Measurements from ENCODE around the gene THRAP3. TPM values are rescaled to one million over a fixed set of nuclear protein-coding genes. Genes with fewer than 3 reads are reported as not detected.

The THRAP3 gene
- total and polyA plus RNA-seq, 7 experiments from 2014 or later: 62.1 to 138 (median 112) TPM

DNA sequence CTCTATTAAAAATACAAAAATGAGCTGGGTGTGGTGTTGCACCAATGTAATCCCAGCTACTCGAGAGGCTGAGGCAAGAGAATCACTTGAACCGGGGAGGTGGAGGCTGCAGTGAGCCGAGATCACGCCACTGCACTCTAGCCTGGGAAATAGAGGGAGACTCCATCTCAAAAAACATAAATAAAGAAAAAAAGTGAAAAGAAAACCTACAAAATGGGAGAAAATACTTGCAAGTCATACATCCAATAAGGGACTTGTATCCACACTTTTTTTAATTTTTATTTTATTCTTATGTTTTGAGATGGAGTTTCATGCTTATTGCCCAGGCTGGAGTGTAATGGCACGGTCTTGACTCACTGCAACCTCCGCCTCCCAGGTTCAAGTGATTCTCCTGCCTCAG is 52.4 kb downstream of the THRAP3 start:
- POLR2A ChIA-PET: interaction anchor here (0.6 kb wide), 1 partner anchor 16 kb away, joined by 5 read pairs; no protein-coding TSS in a partner anchor

DNA sequence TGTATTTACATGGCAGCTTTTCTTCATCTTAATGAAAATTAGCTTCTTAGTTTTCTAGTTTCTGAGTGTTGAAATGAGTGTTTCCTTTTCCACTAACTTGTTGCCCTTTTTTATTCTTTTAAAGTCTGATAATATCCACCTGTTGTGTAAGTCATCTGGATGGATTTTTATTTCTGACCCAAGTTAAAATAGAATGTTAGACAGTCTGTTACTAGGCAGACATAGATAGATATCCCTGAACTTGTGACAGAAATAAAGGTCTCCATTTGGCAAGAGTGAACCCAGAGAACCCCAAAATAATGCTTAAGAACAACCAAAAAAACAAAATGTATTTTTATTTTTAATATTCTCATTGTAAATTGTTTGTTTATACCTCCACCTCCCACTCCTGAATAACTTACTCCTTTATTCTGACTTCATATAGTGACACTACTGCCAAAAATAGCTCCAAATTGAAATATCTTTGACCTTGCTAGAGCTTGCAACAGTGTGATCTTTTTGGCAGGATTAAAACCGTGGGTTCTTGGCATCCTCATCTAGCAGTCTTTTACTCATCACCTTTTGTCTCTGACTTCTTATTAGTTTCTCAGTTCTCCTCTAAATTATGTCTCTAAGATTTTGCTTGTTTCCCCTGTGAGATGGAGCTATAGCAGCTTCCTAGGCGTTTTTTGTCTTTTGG is 55.0 kb downstream of the THRAP3 start:
- Histone ChIP-seq H3K36me3 (ENCODE audit: control insufficient read depth in 2 of 3, insufficient read depth in 3 of 3, low read length in 3 of 3) (peaks cover 8 to 18% (median 10%) of the 10 kb centered on the region in 3 experiments), H3K27ac (ENCODE audit: low read depth, low read length) (no peak overlapping the region), H3K4me3 (ENCODE audit: low read length) (no peak overlapping the region), H3K27me3 (ENCODE audit: control insufficient read depth in 2 of 2, insufficient read depth in 2 of 2, low read length in 2 of 2) (no peaks in the 10 kb centered on the region), H3K9me3 (ENCODE audit: control insufficient read depth in 2 of 3, low read length in 3 of 3) (no peaks in the 10 kb centered on the region), H3K4me1 (ENCODE audit: control insufficient read depth in 2 of 2, insufficient read depth in 2 of 2, low read length in 2 of 2) (no peaks in the 10 kb centered on the region)
- ChIA-PET POLR2A (interaction anchor here (0.5 to 1.2 kb wide), 2 partner anchors 9 to 156 kb away, joined by 4 to 6 read pairs; no protein-coding TSS in a partner anchor), CTCF (interaction anchor here (0.7 to 0.8 kb wide), 2 partner anchors 90 to 234 kb away, joined by 3 read pairs; no protein-coding TSS in a partner anchor)
- no peaks in the 10 kb centered on the region for H3K27me3 Mint-ChIP-seq
- H3K9me3 Mint-ChIP-seq: no peaks in the 10 kb centered on the region
- DNase-seq (no peak), ATAC-seq (no peak)
- peaks cover 0 to 7% (median 5%) of the 10 kb centered on the region in 5 donors for H3K36me3 Mint-ChIP-seq
- peak overlapping the region in 8 of 9 donors; percentile 21 to 94 (median 82) for H3K27ac Mint-ChIP-seq
- intact Hi-C loops (cut with micrococcal nuclease): no loop called here
- no peak overlapping the region for H3K4me3 Mint-ChIP-seq
- peaks cover 9 to 27% (median 20%) of the 10 kb centered on the region in 7 donors for H3K4me1 Mint-ChIP-seq

More for the DNA sequence above, 52.4 kb downstream of the THRAP3 start:
- CTCF ChIA-PET: no interaction called here
- peaks cover 0 to 13% (median 5%) of the 10 kb centered on the region in 5 donors for H3K36me3 Mint-ChIP-seq
- Histone ChIP-seq H3K4me1 (ENCODE audit: control insufficient read depth in 2 of 2, insufficient read depth in 2 of 2, low read length in 2 of 2) (no peaks in the 10 kb centered on the region), H3K27ac (ENCODE audit: low read depth, low read length) (no peak overlapping the region), H3K9me3 (ENCODE audit: control insufficient read depth in 2 of 3, low read length in 3 of 3) (no peaks in the 10 kb centered on the region), H3K36me3 (ENCODE audit: control insufficient read depth in 2 of 3, insufficient read depth in 3 of 3, low read length in 3 of 3) (peaks cover 0 to 16% (median 5%) of the 10 kb centered on the region in 3 experiments), H3K4me3 (ENCODE audit: low read length) (no peak overlapping the region), H3K27me3 (ENCODE audit: control insufficient read depth in 2 of 2, insufficient read depth in 2 of 2, low read length in 2 of 2) (no peaks in the 10 kb centered on the region)
- no peak overlapping the region for H3K4me3 Mint-ChIP-seq
- DNase-seq (no peak), ATAC-seq (no peak)
- intact Hi-C loops (cut with micrococcal nuclease): no loop called here
- peaks cover 6 to 33% (median 25%) of the 10 kb centered on the region in 7 donors for H3K4me1 Mint-ChIP-seq
- H3K9me3 Mint-ChIP-seq: no peaks in the 10 kb centered on the region
- H3K27me3 Mint-ChIP-seq: no peaks in the 10 kb centered on the region
- peak overlapping the region in 1 of 9 donors; percentile 56 for H3K27ac Mint-ChIP-seq

DNA sequence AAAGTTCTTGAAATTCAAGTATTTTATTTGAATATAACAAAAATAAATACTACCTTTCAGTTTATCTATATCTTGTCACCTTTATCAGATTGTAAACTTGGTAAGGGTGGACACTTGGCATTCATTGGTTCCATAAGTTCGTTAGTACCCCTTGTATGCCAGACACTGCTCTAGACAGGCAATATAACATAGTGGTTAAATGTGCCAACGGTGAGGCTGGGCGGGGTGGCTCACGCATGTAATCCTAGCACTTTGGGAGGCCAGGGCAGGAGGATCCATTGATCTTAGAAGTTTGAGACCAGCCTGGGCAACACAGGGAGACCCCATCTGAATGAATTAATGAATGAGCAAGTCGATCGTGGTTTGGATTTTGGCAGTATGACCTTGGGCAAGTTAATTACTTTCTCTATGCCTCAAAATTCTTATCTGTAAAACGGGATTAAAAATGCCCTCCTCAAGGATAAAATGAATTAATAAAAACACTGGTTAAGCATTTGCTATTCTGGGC is 55.6 kb downstream of the THRAP3 start:
- H3K36me3 Mint-ChIP-seq: peaks cover 0 to 7% (median 5%) of the 10 kb centered on the region in 5 donors
- POLR2A ChIA-PET: interaction anchor here (0.5 kb wide), 1 partner anchor 155 kb away, joined by 6 read pairs; no protein-coding TSS in a partner anchor
- H3K27ac Mint-ChIP-seq: peak overlapping the region; percentile 26 to 94 (median 81)

DNA sequence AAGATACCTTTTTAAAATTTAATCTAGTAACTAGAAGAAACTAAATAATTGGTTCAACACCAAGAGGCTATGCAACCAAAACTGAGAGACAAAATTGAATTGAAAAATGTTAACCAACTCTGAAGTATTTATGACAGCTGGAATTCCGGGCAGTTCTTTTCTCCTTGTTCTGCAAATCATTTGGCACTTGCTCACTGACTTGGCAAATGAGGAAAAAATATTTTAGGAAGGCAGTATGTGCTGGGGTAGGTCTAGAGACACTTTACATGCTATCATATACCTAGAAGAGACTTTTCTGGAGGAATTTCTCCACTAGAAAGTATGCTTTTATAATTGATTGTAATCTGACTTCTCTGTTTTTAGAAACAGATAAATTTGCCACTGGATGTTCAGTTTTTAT is 59.8 kb downstream of the THRAP3 start:
- H3K36me3 ChIP-seq (ENCODE audit: control insufficient read depth in 2 of 3, insufficient read depth in 3 of 3, low read length in 3 of 3): peaks cover 26 to 54% (median 28%) of the 10 kb centered on the region in 3 experiments
- no peaks in the 10 kb centered on the region for H3K27me3 ChIP-seq (ENCODE audit: control insufficient read depth in 2 of 2, insufficient read depth in 2 of 2, low read length in 2 of 2)
- CTCF ChIA-PET: interaction anchor here (1.0 to 1.7 kb wide), 2 partner anchors 95 to 134 kb away, joined by 3 to 14 read pairs; partner anchors contain the start of gene TRAPPC3
- H3K27ac ChIP-seq (ENCODE audit: low read depth, low read length): no peak overlapping the region
- H3K4me1 Mint-ChIP-seq: peaks cover 9 to 45% (median 29%) of the 10 kb centered on the region in 7 donors
- peaks cover 11 to 29% (median 20%) of the 10 kb centered on the region in 5 donors for H3K36me3 Mint-ChIP-seq
- intact Hi-C loops (cut with micrococcal nuclease): no loop called here
- no peak overlapping the region for H3K4me3 ChIP-seq (ENCODE audit: low read length)
- no peak for ATAC-seq
- H3K27ac Mint-ChIP-seq: peak overlapping the region in 6 of 9 donors; percentile 7 to 76 (median 47)
- no peaks in the 10 kb centered on the region for H3K4me1 ChIP-seq (ENCODE audit: control insufficient read depth in 2 of 2, insufficient read depth in 2 of 2, low read length in 2 of 2)
- no peak overlapping the region for H3K4me3 Mint-ChIP-seq
- H3K9me3 Mint-ChIP-seq: no peaks in the 10 kb centered on the region
- H3K9me3 ChIP-seq (ENCODE audit: control insufficient read depth in 2 of 3, low read length in 3 of 3): no peaks in the 10 kb centered on the region
- no peak for DNase-seq
- POLR2A ChIA-PET: no interaction called here
- no peaks in the 10 kb centered on the region for H3K27me3 Mint-ChIP-seq

More for the DNA sequence above, 55.6 kb downstream of the THRAP3 start:
- H3K9me3 ChIP-seq (ENCODE audit: control insufficient read depth in 2 of 3, low read length in 3 of 3): no peaks in the 10 kb centered on the region
- H3K27ac ChIP-seq (ENCODE audit: low read depth, low read length): peak overlapping the region; percentile 33
- no peak overlapping the region for H3K4me3 ChIP-seq (ENCODE audit: low read length)
- Mint-ChIP-seq H3K27me3 (no peaks in the 10 kb centered on the region), H3K4me1 (peaks cover 9 to 32% (median 20%) of the 10 kb centered on the region in 7 donors), H3K9me3 (no peaks in the 10 kb centered on the region), H3K4me3 (no peak overlapping the region)
- no peak for DNase-seq
- ATAC-seq: no peak
- intact Hi-C loops (cut with micrococcal nuclease): no loop called here
- no peaks in the 10 kb centered on the region for H3K27me3 ChIP-seq (ENCODE audit: control insufficient read depth in 2 of 2, insufficient read depth in 2 of 2, low read length in 2 of 2)
- no peaks in the 10 kb centered on the region for H3K4me1 ChIP-seq (ENCODE audit: control insufficient read depth in 2 of 2, insufficient read depth in 2 of 2, low read length in 2 of 2)
- H3K36me3 ChIP-seq (ENCODE audit: control insufficient read depth in 2 of 3, insufficient read depth in 3 of 3, low read length in 3 of 3): peaks cover 8 to 24% (median 10%) of the 10 kb centered on the region in 3 experiments
- CTCF ChIA-PET: interaction anchor here (0.5 to 0.7 kb wide), 3 partner anchors 40 to 235 kb away, joined by 3 read pairs; no protein-coding TSS in a partner anchor

DNA sequence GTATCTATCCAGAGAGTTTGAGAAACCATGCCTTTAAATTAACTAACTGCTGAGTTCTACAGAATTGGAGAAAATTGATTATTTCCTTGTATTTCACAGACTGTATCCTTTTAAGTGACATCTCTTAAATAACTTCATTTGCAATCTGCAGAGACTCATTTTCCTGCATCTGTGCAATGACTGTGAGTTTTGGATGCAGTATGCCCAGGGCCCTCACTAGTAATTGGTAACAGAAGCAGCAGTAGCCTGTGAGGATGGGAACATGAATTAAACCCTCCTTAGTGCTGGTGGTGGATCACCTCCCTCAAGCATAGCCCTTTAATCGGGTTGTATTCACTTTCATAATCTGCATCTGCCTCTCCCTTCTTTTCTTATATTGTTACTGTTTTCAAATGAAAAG is 60.3 kb downstream of the THRAP3 start:
- Mint-ChIP-seq H3K36me3 (peaks cover 13 to 33% (median 23%) of the 10 kb centered on the region in 5 donors), H3K27me3 (no peaks in the 10 kb centered on the region), H3K27ac (peak overlapping the region in 6 of 9 donors; percentile 20 to 76 (median 37)), H3K9me3 (peaks cover 0 to 1% (median 0%) of the 10 kb centered on the region in 11 donors), H3K4me3 (no peak overlapping the region), H3K4me1 (peaks cover 9 to 42% (median 28%) of the 10 kb centered on the region in 7 donors)
- Histone ChIP-seq H3K27ac (ENCODE audit: low read depth, low read length) (no peak overlapping the region), H3K36me3 (ENCODE audit: control insufficient read depth in 2 of 3, insufficient read depth in 3 of 3, low read length in 3 of 3) (peaks cover 28 to 59% (median 32%) of the 10 kb centered on the region in 3 experiments), H3K4me3 (ENCODE audit: low read length) (no peak overlapping the region), H3K27me3 (ENCODE audit: control insufficient read depth in 2 of 2, insufficient read depth in 2 of 2, low read length in 2 of 2) (no peaks in the 10 kb centered on the region), H3K4me1 (ENCODE audit: control insufficient read depth in 2 of 2, insufficient read depth in 2 of 2, low read length in 2 of 2) (no peaks in the 10 kb centered on the region), H3K9me3 (ENCODE audit: control insufficient read depth in 2 of 3, low read length in 3 of 3) (no peaks in the 10 kb centered on the region)
- ChIA-PET POLR2A (interaction anchor here (2.2 kb wide), 1 partner anchor 135 kb away, joined by 12 read pairs; the partner anchor contains the start of gene TRAPPC3), CTCF (interaction anchor here (1.0 to 3.2 kb wide), 4 partner anchors 96 to 133 kb away, joined by 3 to 30 read pairs (median 16); partner anchors contain the start of gene TRAPPC3)
- ATAC-seq: no peak
- no peak for DNase-seq
- intact Hi-C loops (cut with micrococcal nuclease): no loop called here

DNA sequence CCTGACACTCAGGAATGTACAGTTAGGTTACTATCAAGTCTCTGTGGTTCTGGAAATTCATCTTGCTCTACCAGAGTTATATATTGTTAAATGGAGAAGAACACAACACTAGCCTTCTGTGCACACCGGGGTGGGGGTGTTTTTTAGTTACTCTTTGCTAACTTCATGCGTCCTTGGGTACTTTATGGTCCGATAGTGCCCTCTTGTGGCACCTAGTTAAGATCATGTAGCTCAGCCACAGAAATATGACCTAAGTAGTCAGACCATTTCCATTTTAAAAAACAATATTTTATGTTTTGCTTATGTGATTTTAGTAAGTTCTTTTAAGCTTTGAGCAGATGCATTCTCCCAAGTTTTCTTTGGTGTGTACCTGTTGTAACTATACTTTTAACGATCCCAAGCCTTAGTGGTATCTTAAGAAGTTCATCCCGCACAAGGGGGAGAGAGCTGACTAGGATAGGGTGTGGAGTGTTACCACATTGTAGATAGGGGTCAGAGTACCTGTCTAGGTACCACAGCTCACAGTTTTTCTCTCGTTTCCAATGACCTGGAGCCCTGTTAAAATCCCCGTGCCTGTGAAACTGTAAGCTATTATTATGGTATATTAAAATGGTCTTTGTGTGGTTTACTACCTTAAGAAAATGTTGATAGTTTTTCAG is 61.3 kb downstream of the THRAP3 start:
- H3K4me1 ChIP-seq (ENCODE audit: control insufficient read depth in 2 of 2, insufficient read depth in 2 of 2, low read length in 2 of 2): no peaks in the 10 kb centered on the region
- DNase-seq (peak in 7 of 9 donors; percentile 60 to 80 (median 73)), ATAC-seq (peak; percentile 96)
- H3K9me3 ChIP-seq (ENCODE audit: control insufficient read depth in 2 of 3, low read length in 3 of 3): no peaks in the 10 kb centered on the region
- ChIA-PET POLR2A (interaction anchor here (0.7 to 2.2 kb wide), 6 partner anchors 10 to 151 kb away, joined by 3 to 12 read pairs (median 4); partner anchors contain the start of genes THRAP3 and TRAPPC3), CTCF (interaction anchor here (0.5 to 3.2 kb wide), 24 partner anchors 9 to 379 kb away, joined by 3 to 30 read pairs (median 4); partner anchors contain the start of genes SH3D21, TEKT2 and TRAPPC3)
- peaks cover 13 to 38% (median 22%) of the 10 kb centered on the region in 5 donors for H3K36me3 Mint-ChIP-seq
- H3K36me3 ChIP-seq (ENCODE audit: control insufficient read depth in 2 of 3, insufficient read depth in 3 of 3, low read length in 3 of 3): peaks cover 31 to 68% (median 32%) of the 10 kb centered on the region in 3 experiments
- H3K27ac Mint-ChIP-seq: peak overlapping the region in 8 of 9 donors; percentile 3 to 87 (median 42)
- no peaks in the 10 kb centered on the region for H3K27me3 ChIP-seq (ENCODE audit: control insufficient read depth in 2 of 2, insufficient read depth in 2 of 2, low read length in 2 of 2)
- H3K4me3 Mint-ChIP-seq: no peak overlapping the region
- H3K4me3 ChIP-seq (ENCODE audit: low read length): no peak overlapping the region
- no peaks in the 10 kb centered on the region for H3K27me3 Mint-ChIP-seq
- H3K9me3 Mint-ChIP-seq: peaks cover 0 to 1% (median 0%) of the 10 kb centered on the region in 11 donors
- intact Hi-C loops (cut with micrococcal nuclease): loop anchor here (1.0 to 5.0 kb wide), 7 partner anchors 61 to 186 kb away; partner anchors contain the start of genes THRAP3 (in 2 of the 2) and TRAPPC3 (in 2 of the 2)
- peaks cover 4 to 34% (median 17%) of the 10 kb centered on the region in 7 donors for H3K4me1 Mint-ChIP-seq
- no peak overlapping the region for H3K27ac ChIP-seq (ENCODE audit: low read depth, low read length)

All from naive thymus-derived CD4-positive, alpha-beta T cell (primary cell).